BE2C (cell line): ENCODE results near the gene SPATA25. TPM values are rescaled to one million over a fixed set of nuclear protein-coding genes. Genes with fewer than 3 reads are reported as not detected.
"Not testable (repeated sequence)": the region's sequence is repeated elsewhere in the genome, so short reads cannot be mapped to it uniquely, and the experiment has no call there.

Experiments used
- DNase-seq: peaks from one replicate; pipeline ENCODE4 v3.0.0-alpha.2; 2020
- H3K27me3 ChIP-seq: fragments of 250-450 bp; sonication (Bioruptor Pico); 2 replicates; pipeline ENCODE4 v1.5.1; 2020; ENCODE audit warnings: mild to moderate bottlenecking
- H3K36me3 ChIP-seq: fragments of 250-450 bp; sonication (Bioruptor Pico); 2 replicates; pipeline ENCODE4 v1.5.1; 2020; ENCODE audit warnings: mild to moderate bottlenecking
- H3K4me1 ChIP-seq: fragments of 250-450 bp; sonication (Bioruptor Pico); 2 replicates; pipeline ENCODE4 v1.5.1; 2020
- H3K4me3 ChIP-seq: 2 replicates; pipeline ENCODE4 v1.5.1; 2011; ENCODE audit warnings: low read depth, low read length
- H3K9me3 ChIP-seq: fragments of 250-450 bp; sonication (Bioruptor Pico); 2 replicates; pipeline ENCODE4 v1.5.1; 2020
- polyA plus RNA-seq: library from polyadenylated mRNA; unstranded; fragments of >200 nt; gene quantifications from one replicate; pipeline ENCODE4 v1.2.1, GENCODE V29; 2012; ENCODE audit warnings: low read depth, missing spikeins; ENCODE audit not compliant: insufficient read length, insufficient read depth
- TF ChIP-seq, protein P1 (sequence below): IDR thresholded peaks from 2 replicates; pipeline ENCODE4 v1.5.1; 2012; ENCODE audit warnings: mild to moderate bottlenecking, low read depth, low read length

The SPATA25 gene
- polyA plus RNA-seq, result 1.6 TPM

DNA sequence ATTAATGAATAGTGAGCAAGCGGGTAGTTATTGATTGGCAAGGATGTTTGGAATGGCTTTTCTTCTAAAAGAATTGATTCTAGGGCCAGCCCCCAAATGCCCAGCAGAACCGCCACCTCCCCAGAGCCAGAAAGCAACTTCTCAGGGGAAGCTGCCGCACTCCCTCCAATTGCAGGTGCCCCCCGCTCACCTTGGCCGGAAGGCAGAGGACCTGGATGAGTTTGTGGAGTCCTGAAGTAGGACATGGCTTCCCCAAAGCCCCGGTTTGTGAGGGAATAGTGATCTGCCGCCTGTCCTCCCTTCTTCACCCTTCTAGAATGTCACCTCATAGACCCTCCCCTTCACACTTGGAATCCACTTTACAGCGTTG, at the start of gene SPATA25:
Gene SPATA25 (minus strand): TSS at position 277 of the 370 bp plus-strand sequence. CDS start 32 bp downstream, at position 245.
- Histone ChIP-seq H3K9me3 (no peaks in the 10 kb centered on the region), H3K4me1 (no peaks in the 10 kb centered on the region), H3K4me3 (no peak within 1 kb of the TSS), H3K27me3 (no peaks in the 10 kb centered on the region), H3K36me3 (peaks cover 20% of the 10 kb centered on the region)
- TF ChIP-seq, protein P1, sequence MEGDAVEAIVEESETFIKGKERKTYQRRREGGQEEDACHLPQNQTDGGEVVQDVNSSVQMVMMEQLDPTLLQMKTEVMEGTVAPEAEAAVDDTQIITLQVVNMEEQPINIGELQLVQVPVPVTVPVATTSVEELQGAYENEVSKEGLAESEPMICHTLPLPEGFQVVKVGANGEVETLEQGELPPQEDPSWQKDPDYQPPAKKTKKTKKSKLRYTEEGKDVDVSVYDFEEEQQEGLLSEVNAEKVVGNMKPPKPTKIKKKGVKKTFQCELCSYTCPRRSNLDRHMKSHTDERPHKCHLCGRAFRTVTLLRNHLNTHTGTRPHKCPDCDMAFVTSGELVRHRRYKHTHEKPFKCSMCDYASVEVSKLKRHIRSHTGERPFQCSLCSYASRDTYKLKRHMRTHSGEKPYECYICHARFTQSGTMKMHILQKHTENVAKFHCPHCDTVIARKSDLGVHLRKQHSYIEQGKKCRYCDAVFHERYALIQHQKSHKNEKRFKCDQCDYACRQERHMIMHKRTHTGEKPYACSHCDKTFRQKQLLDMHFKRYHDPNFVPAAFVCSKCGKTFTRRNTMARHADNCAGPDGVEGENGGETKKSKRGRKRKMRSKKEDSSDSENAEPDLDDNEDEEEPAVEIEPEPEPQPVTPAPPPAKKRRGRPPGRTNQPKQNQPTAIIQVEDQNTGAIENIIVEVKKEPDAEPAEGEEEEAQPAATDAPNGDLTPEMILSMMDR, result no peak
- no peak for DNase-seq

GRCh38 chr20:45935416-45936046, 48.1 kb upstream of the SPATA25 start:
- Histone ChIP-seq H3K4me3 (peak overlapping the region; percentile 95), H3K9me3 (no peaks in the 10 kb centered on the region), H3K36me3 (peaks cover 26% of the 10 kb centered on the region), H3K4me1 (no peaks in the 10 kb centered on the region), H3K27me3 (no peaks in the 10 kb centered on the region)
- TF ChIP-seq, protein P1, result no peak
- no peak for DNase-seq

DNA sequence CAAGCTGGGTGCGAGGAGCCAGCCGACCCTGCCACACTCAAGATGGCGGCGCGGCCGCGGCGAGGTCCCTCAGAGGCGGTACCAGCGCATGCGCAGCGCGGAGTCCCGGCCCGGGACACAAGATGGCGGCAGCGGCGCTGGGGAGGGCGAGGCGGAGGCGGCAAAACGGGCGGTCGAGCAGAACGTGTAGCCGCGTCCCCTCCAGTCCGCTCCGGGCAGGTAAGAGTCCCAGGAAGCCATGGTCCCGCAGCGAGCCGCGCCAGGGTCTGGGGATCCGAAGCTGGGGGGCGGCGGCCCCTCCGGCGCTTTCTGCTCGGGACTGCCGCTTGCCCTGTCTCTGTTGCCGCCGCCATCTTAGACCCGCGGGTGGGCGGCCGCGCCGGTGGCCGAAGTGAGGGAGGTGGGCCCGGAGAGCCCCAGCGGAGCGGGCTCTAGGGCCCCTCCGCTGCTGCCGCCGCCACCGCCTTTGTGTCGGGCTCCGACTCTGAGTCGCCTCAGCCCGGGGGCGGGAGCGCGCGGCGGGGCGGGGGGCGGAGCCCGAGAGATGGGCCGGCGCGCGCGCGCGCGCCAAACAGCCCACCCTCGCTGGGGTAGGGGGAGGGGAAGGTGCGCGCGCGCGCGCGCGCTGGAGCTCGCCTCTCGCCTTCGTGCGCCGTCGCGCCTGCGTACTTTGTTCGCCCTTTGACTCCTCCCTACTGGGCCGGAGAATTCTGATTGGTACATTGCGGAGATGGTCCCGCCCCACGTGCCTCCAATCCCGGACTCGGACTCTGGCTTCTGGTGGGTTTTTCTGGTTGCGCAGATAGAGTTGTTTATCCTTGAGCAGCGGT, 47.4 kb upstream of the SPATA25 start, which contains the start of gene PCIF1:
Gene PCIF1 (plus strand): TSS at position 98 of the 830 bp plus-strand sequence. CDS start 4,317 bp downstream, outside the sequence.
- TF ChIP-seq, protein P1, result no peak
- Histone ChIP-seq H3K9me3 (no peaks in the 10 kb centered on the region), H3K36me3 (peaks cover 19% of the 10 kb centered on the region), H3K4me3 (peak within 1 kb of the TSS; percentile 95), H3K27me3 (no peaks in the 10 kb centered on the region), H3K4me1 (no peaks in the 10 kb centered on the region)
- DNase-seq, result peak; percentile 98

- TF ChIP-seq, protein P1, result no peak
- Histone ChIP-seq H3K4me3 (peak overlapping the region; percentile 94), H3K36me3 (peaks cover 14% of the 10 kb centered on the region), H3K4me1 (no peaks in the 10 kb centered on the region), H3K9me3 (no peaks in the 10 kb centered on the region), H3K27me3 (no peaks in the 10 kb centered on the region)
- peak; percentile 82 for DNase-seq
Measured at GRCh38 chr20:45934046-45934585, 46.7 kb upstream of the SPATA25 start.

DNA sequence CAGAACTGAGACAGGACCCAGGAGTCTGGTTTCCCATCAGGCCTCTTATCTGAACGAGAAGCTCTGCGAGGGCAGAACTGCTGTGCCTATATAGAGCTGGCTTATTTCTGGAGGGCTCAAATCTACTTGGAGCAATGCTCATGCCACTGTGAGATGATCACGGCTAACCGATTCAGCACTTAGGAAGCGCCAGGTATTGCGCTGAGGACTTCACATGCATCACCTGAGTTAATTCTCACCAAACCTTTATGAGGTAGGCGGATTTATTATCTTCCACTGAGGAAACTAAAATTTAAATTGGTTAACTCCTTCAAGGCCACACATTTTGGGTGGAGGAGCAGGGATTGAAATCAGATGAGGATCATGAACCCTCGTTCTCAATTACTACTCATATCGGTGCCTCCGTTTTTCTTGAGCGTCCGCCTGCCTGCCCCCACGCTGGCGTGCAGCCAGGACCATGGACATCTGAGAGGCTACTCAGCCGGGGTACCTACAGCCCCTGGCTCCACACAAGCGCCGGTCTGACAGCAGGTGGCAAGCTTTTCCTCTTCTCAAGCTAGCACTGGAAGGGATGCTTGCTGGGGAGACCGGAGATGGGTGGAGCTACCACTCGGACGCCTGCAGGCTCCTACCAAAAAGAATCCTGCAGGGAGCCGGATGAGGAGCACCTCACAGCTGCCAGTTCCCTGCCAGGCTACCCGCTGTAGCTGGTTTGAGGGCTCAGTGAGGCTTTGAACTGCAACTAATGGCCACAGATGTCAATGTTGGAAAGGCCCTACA, 46.0 kb upstream of the SPATA25 start:
- Histone ChIP-seq H3K36me3 (peaks cover 11% of the 10 kb centered on the region), H3K9me3 (no peaks in the 10 kb centered on the region), H3K27me3 (no peaks in the 10 kb centered on the region), H3K4me1 (no peaks in the 10 kb centered on the region), H3K4me3 (peak overlapping the region; percentile 94)
- peak; percentile 86 for DNase-seq
- TF ChIP-seq, protein P1, result peak; percentile 51

- not testable (repeated sequence) for H3K9me3 ChIP-seq, H3K4me1 ChIP-seq, H3K4me3 ChIP-seq, H3K27me3 ChIP-seq, H3K36me3 ChIP-seq, DNase-seq
Measured at GRCh38 chr20:45931680-45932079, 44.3 kb upstream of the SPATA25 start.
